ENCODE measurements around the gene PDCD1LG2. TPM values are rescaled to one million over a fixed set of nuclear protein-coding genes. Genes with fewer than 3 reads are reported as not detected.

PDCD1LG2 gene
- total and polyA plus RNA-seq, 9 donors = 0.51 to 5.0 (median 1.2) TPM

DNA sequence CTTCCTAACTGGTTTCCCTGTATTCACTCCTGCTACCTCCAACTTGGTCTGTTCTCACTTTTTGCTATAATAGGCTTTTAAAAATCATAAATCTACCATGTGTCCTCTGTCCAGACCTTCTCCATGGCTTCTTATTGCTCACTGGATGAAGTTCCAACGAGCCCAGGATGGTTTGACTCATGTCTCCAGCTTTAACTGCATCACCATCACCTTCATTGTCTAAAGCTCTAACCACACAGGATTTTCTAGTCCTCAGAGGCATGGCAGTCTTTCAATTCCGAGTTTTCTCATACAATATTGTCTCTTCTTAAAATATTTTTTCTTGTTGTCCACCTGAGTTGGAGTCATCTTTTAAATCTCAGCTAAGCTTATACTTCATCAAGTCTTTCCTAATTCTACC, 49.3 kb downstream of the PDCD1LG2 start:
- intact Hi-C loops (cut with DNase I) = loop anchor here in 1 of 4 donors (10.0 kb wide), 1 partner anchor 45 kb away; the partner anchor contains the start of gene PDCD1LG2
- H3K27me3 ChIP-seq = no peaks in the 10 kb centered on the region
- H3K4me1 ChIP-seq (ENCODE audit: insufficient read depth) = peaks cover 4% of the 10 kb centered on the region
- TF ChIP-seq EP300 (IDR thresholded peaks at IDR 0.05) (no peak), POLR2A (IDR thresholded peaks at IDR 0.05) (no peak)
- TF ChIP-seq, protein P1, sequence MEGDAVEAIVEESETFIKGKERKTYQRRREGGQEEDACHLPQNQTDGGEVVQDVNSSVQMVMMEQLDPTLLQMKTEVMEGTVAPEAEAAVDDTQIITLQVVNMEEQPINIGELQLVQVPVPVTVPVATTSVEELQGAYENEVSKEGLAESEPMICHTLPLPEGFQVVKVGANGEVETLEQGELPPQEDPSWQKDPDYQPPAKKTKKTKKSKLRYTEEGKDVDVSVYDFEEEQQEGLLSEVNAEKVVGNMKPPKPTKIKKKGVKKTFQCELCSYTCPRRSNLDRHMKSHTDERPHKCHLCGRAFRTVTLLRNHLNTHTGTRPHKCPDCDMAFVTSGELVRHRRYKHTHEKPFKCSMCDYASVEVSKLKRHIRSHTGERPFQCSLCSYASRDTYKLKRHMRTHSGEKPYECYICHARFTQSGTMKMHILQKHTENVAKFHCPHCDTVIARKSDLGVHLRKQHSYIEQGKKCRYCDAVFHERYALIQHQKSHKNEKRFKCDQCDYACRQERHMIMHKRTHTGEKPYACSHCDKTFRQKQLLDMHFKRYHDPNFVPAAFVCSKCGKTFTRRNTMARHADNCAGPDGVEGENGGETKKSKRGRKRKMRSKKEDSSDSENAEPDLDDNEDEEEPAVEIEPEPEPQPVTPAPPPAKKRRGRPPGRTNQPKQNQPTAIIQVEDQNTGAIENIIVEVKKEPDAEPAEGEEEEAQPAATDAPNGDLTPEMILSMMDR (IDR thresholded peaks at IDR 0.05) = no peak
- no peak overlapping the region for H3K27ac ChIP-seq
- H3K9me3 ChIP-seq = no peaks in the 10 kb centered on the region
- no peaks in the 10 kb centered on the region for H3K36me3 ChIP-seq
- H3K4me3 ChIP-seq = no peak overlapping the region
- WGBS, 3 donors = 79 to 89% (median 84%) methylated on average over 2 of the region's 2 CpGs
- DNase-seq = no peak

DNA sequence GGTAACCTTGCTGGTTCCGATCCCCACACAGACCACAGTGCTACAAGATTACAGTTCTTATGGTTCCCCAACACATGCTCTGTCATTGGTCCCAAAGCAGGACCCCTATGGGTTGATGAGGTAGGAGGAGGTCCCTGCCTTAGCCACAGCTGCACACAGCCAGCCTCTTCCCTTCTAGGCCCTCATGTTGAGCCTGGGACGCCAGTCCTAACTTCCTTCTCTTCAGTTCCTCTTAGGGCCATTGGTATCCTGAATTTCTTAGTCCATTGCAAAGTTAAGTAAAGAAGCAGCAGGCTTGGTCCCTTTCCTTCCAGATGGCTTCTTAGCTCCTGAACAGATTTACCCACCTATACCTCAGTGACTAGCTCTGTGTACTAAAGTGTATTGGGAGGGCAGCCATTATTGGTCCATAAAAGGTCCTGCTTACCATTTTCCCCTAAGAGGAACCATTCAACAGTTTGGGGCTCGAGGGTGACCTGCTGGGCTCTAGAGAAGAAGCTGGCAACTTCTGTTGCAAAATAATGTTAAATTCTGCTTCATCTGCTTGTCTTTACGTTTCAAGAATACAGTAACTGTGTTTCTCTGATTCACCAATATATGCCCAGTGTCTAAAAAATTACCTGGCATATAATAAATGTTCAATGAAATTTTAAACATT, 50.2 kb downstream of the PDCD1LG2 start:
- Histone ChIP-seq H3K9me3 (no peaks in the 10 kb centered on the region), H3K4me3 (no peak overlapping the region), H3K27me3 (no peaks in the 10 kb centered on the region), H3K4me1 (ENCODE audit: insufficient read depth) (peaks cover 4% of the 10 kb centered on the region), H3K36me3 (no peaks in the 10 kb centered on the region), H3K27ac (no peak overlapping the region)
- no peak for DNase-seq
- intact Hi-C loops (cut with DNase I) = loop anchor here in 1 of 4 donors (10.0 kb wide), 1 partner anchor 46 kb away; the partner anchor contains the start of gene PDCD1LG2
- TF ChIP-seq EP300 (IDR thresholded peaks at IDR 0.05) (no peak), POLR2A (IDR thresholded peaks at IDR 0.05) (no peak)
- TF ChIP-seq, protein P1 (IDR thresholded peaks at IDR 0.05) = no peak
- 93 to 96% (median 93%) methylated on average over 4 of the region's 4 CpGs for WGBS, 3 donors

DNA sequence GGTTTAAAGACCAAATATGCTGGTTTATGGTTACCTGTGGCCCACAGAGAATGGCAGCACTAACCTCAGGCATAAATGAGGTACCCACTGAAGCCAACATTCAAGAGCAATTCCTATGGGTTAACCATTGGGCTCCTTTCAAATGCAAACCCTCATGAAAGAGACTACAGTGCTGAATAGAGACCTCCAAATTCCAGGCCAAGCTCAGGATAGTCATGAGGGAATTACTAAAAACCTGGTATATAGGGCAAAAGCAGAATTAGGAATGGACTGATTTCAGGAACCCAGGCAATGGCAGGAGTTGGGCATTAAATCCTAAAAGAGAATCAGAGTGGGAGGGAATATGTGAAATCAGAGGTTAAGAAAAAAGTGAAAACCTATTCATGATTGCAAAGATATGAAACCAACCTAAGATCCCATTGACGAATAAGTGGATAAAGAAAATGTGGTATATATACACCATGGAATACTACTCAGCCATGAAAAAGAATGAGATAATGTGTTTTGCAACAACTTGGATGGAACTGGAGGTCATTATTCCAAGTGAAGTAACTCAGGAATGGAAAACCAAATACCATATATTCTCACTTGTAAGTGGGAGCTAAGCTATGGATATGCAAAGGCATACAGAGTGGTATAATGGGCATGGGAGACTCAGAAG, 51.6 kb downstream of the PDCD1LG2 start:
- H3K4me1 ChIP-seq (ENCODE audit: insufficient read depth) = peaks cover 4% of the 10 kb centered on the region
- no peaks in the 10 kb centered on the region for H3K36me3 ChIP-seq
- TF ChIP-seq, protein P1 (IDR thresholded peaks at IDR 0.05) = no peak
- no peak for TF ChIP-seq EP300 (IDR thresholded peaks at IDR 0.05)
- no peaks in the 10 kb centered on the region for H3K27me3 ChIP-seq
- 96 to 100% (median 98%) methylated on average over 1 of the region's 1 CpG for WGBS, 3 donors
- H3K4me3 ChIP-seq = no peak overlapping the region
- intact Hi-C loops (cut with DNase I) = loop anchor here in 1 of 4 donors (10.0 kb wide), 1 partner anchor 47 kb away; the partner anchor contains the start of gene PDCD1LG2
- no peaks in the 10 kb centered on the region for H3K9me3 ChIP-seq
- DNase-seq = no peak
- no peak overlapping the region for H3K27ac ChIP-seq

DNA sequence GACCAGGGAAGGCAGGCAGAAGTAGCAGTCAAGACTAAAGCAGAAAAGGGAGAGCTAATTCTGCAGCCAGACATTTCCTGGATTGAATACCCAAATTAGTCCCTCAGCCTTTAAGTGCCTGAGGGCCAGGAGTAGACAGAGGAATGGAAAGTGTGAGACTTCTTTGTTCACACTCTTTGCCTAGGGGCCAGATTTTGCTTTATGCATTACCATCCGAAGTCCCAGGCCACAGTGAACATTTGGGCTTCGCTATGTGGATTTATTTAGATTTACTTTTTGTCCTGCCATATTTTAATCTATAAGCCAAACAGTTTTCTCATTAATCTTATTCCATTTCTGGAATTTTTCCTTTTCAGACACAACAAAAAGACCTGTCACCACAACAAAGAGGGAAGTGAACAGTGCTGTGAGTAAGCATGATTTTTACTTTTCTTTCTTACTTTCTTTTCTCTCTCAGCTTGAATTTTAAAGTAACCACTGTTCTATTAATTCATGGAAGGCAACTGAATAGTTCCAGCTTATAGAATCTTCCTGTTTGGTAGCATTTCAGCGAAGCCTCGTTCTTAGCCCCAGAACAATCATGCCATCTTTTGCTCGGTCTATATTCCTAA, 52.6 kb downstream of the PDCD1LG2 start:
- H3K9me3 ChIP-seq = no peaks in the 10 kb centered on the region
- no peak overlapping the region for H3K4me3 ChIP-seq
- no peak for DNase-seq
- TF ChIP-seq, protein P1 (IDR thresholded peaks at IDR 0.05) = no peak
- no peak for TF ChIP-seq EP300 (IDR thresholded peaks at IDR 0.05)
- no peak for TF ChIP-seq POLR2A (IDR thresholded peaks at IDR 0.05)
- H3K27ac ChIP-seq = no peak overlapping the region
- H3K36me3 ChIP-seq = no peaks in the 10 kb centered on the region
- H3K4me1 ChIP-seq (ENCODE audit: insufficient read depth) = peaks cover 3% of the 10 kb centered on the region
- 43 to 48% (median 47%) methylated on average over 5 of the region's 5 CpGs for WGBS, 3 donors
- intact Hi-C loops (cut with DNase I) = loop anchor here in 1 of 4 donors (10.0 kb wide), 1 partner anchor 48 kb away; the partner anchor contains the start of gene PDCD1LG2
- no peaks in the 10 kb centered on the region for H3K27me3 ChIP-seq

All from ovary (tissue), 9 donors.